Vagina (tissue), 2 donors: ENCODE measurements around the gene XPNPEP1. TPM values are rescaled to one million over a fixed set of nuclear protein-coding genes. Genes with fewer than 3 reads are reported as not detected.

Experiments used
- DNase-seq, 2 donors: peaks; one replicate each; pipeline ENCODE4 v3.0.0-alpha.2; 2017; ENCODE audit errors: extremely low spot score in 2 of 2
- H3K27ac ChIP-seq: fragments of 200-600 bp; sonication (generic); one replicate; pipeline ENCODE4 v1.5.1; 2019
- H3K27me3 ChIP-seq: fragments of 200-600 bp; sonication (generic); one replicate; pipeline ENCODE4 v1.5.1; 2019
- H3K36me3 ChIP-seq, 2 donors: fragments of 200-600 bp; sonication (generic); one replicate each; pipeline ENCODE4 v1.5.1; 2017 to 2019
- H3K4me1 ChIP-seq: fragments of 200-600 bp; sonication (generic); one replicate; pipeline ENCODE4 v1.5.1; 2019
- H3K4me3 ChIP-seq, 2 donors: fragments of 200-600 bp; sonication (generic); 1 replicate in 1 of 2; 2 replicates in 1 of 2; pipeline ENCODE4 v1.5.1; 2016 to 2019
- H3K9me3 ChIP-seq: fragments of 200-600 bp; sonication (generic); one replicate; pipeline ENCODE4 v1.5.1; 2019
- CTCF ChIP-seq, 3 experiments: fragments of 450-650 bp in 2 of 3; fragments of 200-600 bp in 1 of 3; sonication (generic) in 1 of 3; IDR thresholded peaks; one replicate each; pipeline ENCODE4 v1.5.1; 2017 to 2019; ENCODE audit warnings: antibody characterized with exemption in 3 of 3, mild to moderate bottlenecking in 2 of 3, moderate library complexity in 2 of 3
- POLR2A ChIP-seq, 2 donors: fragments of 450-650 bp; IDR thresholded peaks; one replicate each; pipeline ENCODE4 v1.6.1; 2017; ENCODE audit warnings: antibody characterized with exemption in 2 of 2, mild to moderate bottlenecking in 2 of 2, moderate library complexity in 2 of 2
- POLR2AphosphoS5 ChIP-seq, 2 donors: sonication (generic); formaldehyde crosslinking; IDR thresholded peaks; one replicate each; pipeline ENCODE4 v1.9.0; 2017; ENCODE audit warnings: antibody characterized with exemption in 2 of 2, mild to moderate bottlenecking in 2 of 2, low read depth in 1 of 2; ENCODE audit not compliant: insufficient read depth in 1 of 2
- intact Hi-C: fragments of 100-400 bp; cut with DNase I; formaldehyde crosslinking; loops from one replicate; pipeline ENCODE4 v1.15.1; 2023
- total RNA-seq: library from RNA; depleted of rRNA; stranded (reverse); fragments of >200 nt; gene quantifications from one replicate; pipeline ENCODE4 v1.2.3, GENCODE V29; 2016

XPNPEP1 gene
- total RNA-seq, 1 donor from 2014 or later = 90.4 TPM

GRCh38 chr10:109898666-109899355 is 24.5 kb downstream of the XPNPEP1 start:
- no peak for DNase-seq
- peaks cover 77% of the 10 kb centered on the region for H3K4me1 ChIP-seq
- H3K36me3 ChIP-seq = no peaks in the 10 kb centered on the region
- H3K27me3 ChIP-seq = no peaks in the 10 kb centered on the region
- peak overlapping the region; percentile 72 for H3K27ac ChIP-seq
- H3K4me3 ChIP-seq = no peak overlapping the region
- H3K9me3 ChIP-seq = no peaks in the 10 kb centered on the region
- TF ChIP-seq POLR2AphosphoS5 (IDR thresholded peaks at IDR 0.05; ENCODE audit: insufficient read depth in 1 of 2, low read depth in 1 of 2) (no peak), POLR2A (IDR thresholded peaks at IDR 0.05) (no peak), CTCF (IDR thresholded peaks at IDR 0.05) (no peak)
- intact Hi-C loops = loop anchor here (10.0 kb wide), 1 partner anchor 106 kb away; the partner anchor contains the start of gene ADD3

GRCh38 chr10:109898007-109898406 is 25.3 kb downstream of the XPNPEP1 start:
- Histone ChIP-seq H3K27ac (peak overlapping the region; percentile 72), H3K9me3 (no peaks in the 10 kb centered on the region), H3K36me3 (no peaks in the 10 kb centered on the region), H3K27me3 (no peaks in the 10 kb centered on the region), H3K4me3 (no peak overlapping the region), H3K4me1 (peaks cover 79% of the 10 kb centered on the region)
- DNase-seq = no peak
- intact Hi-C loops = loop anchor here (10.0 kb wide), 1 partner anchor 107 kb away; the partner anchor contains the start of gene ADD3
- TF ChIP-seq POLR2AphosphoS5 (IDR thresholded peaks at IDR 0.05; ENCODE audit: insufficient read depth in 1 of 2, low read depth in 1 of 2) = no peak
- TF ChIP-seq POLR2A (IDR thresholded peaks at IDR 0.05) = no peak
- no peak for TF ChIP-seq CTCF (IDR thresholded peaks at IDR 0.05)

- Histone ChIP-seq H3K4me3 (no peak overlapping the region), H3K27me3 (no peaks in the 10 kb centered on the region), H3K4me1 (peaks cover 80% of the 10 kb centered on the region), H3K9me3 (no peaks in the 10 kb centered on the region), H3K27ac (peak overlapping the region; percentile 72), H3K36me3 (peaks cover 0 to 8% of the 10 kb centered on the region in 2 donors)
- intact Hi-C loops = loop anchor here (10.0 kb wide), 1 partner anchor 109 kb away; the partner anchor contains the start of gene ADD3
- no peak for TF ChIP-seq CTCF (IDR thresholded peaks at IDR 0.05)
- TF ChIP-seq POLR2A (IDR thresholded peaks at IDR 0.05) = no peak
- no peak for TF ChIP-seq POLR2AphosphoS5 (IDR thresholded peaks at IDR 0.05; ENCODE audit: insufficient read depth in 1 of 2, low read depth in 1 of 2)
- no peak for DNase-seq
Observed at GRCh38 chr10:109895848-109896247, 27.5 kb downstream of the XPNPEP1 start.

- peaks cover 76% of the 10 kb centered on the region for H3K4me1 ChIP-seq
- intact Hi-C loops = loop anchor here (10.0 kb wide), 1 partner anchor 110 kb away; the partner anchor contains the start of gene ADD3
- no peaks in the 10 kb centered on the region for H3K9me3 ChIP-seq
- no peak for TF ChIP-seq CTCF (IDR thresholded peaks at IDR 0.05)
- no peak for TF ChIP-seq POLR2AphosphoS5 (IDR thresholded peaks at IDR 0.05; ENCODE audit: insufficient read depth in 1 of 2, low read depth in 1 of 2)
- no peak for TF ChIP-seq POLR2A (IDR thresholded peaks at IDR 0.05)
- DNase-seq = no peak
- peaks cover 0 to 11% of the 10 kb centered on the region in 2 donors for H3K36me3 ChIP-seq
- H3K27me3 ChIP-seq = no peaks in the 10 kb centered on the region
- H3K4me3 ChIP-seq = peak overlapping the region in 1 of 2 donors; percentile 0
- peak overlapping the region; percentile 72 for H3K27ac ChIP-seq
Observed at GRCh38 chr10:109895095-109895818, 28.1 kb downstream of the XPNPEP1 start.
